GM19351 (cell line): ENCODE results near the gene SERGEF.
"Not testable (repeated sequence)": the region's sequence is repeated elsewhere in the genome, so short reads cannot be mapped to it uniquely, and the experiment has no call there.

ENCODE experiments used
- ATAC-seq: cut with Tn5 transposase; IDR thresholded peaks from one replicate; pipeline ENCODE4 v1.9.1; 2021; ENCODE audit warnings: mild to moderate bottlenecking, moderate library complexity; ENCODE audit not compliant: unreplicated experiment

Gene SERGEF

DNA sequence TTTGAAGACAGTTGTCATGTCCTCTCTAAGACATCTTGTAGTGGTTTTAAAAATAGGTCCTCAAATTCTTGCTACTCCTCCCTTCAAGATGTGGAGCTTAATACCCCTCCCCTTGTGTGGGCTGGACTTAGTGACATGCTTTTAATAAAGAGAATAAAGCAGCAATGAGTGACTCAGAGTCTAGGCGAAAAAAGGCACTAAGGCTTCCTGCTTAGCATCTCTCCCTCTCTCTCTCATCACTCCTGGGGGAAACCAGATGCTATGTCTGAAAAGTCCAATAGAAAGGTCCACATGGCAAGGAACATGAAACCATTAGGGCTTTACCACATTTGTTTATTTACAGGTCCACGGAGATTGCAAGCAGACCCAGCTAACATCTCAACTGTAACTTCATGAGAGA lies 11.7 kb downstream of the SERGEF start:
- ATAC-seq, result no peak

GRCh38 chr11:18000760-18001159 lies 12.1 kb downstream of the SERGEF start:
- no peak for ATAC-seq

GRCh38 chr11:18000128-18000527 lies 12.7 kb downstream of the SERGEF start:
- ATAC-seq, result not testable (repeated sequence)

DNA sequence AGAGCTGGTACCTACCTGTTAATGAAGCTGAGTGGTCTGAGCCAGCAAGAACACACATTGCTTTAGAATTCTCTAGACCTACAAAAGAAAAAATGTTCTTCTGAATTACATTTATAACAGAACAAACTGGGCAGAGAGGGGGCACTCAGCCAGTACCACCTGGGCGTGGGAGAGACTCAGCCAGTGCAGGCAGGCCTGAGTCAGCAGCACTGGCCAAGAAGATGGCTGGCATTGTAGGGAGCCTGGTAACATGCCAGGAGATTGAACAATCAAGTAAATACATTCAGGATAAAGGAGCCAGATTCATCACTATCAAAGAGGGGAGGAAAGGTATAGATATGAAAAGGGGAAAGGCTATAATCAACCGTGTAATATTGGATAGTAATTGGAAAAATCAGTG lies 19.9 kb downstream of the SERGEF start:
- no peak for ATAC-seq

GRCh38 chr11:17991783-17992433 lies 20.9 kb downstream of the SERGEF start:
- ATAC-seq, result peak; percentile 95

- no peak for ATAC-seq
Measured at GRCh38 chr11:17989306-17989705, 23.5 kb downstream of the SERGEF start.

DNA sequence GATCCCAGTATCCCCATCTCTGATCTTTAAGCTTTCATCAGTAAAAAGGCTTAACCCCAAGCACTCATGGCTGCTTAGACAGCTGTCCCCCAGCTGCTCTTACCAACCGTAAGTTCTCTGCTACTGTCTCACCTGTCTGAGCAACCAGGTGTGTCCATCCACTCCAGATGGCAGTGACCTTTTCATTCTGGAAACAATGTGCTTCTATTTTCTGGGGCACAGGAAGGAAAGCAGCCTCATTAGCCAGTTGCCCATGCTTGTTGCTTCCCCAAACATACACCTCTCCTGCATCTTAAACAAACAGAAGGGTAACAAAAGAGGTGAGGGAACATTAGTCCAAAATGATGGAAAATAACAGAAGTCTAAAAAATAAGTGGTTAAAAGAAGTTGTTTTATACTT lies 24.4 kb downstream of the SERGEF start:
- ATAC-seq, result no peak

DNA sequence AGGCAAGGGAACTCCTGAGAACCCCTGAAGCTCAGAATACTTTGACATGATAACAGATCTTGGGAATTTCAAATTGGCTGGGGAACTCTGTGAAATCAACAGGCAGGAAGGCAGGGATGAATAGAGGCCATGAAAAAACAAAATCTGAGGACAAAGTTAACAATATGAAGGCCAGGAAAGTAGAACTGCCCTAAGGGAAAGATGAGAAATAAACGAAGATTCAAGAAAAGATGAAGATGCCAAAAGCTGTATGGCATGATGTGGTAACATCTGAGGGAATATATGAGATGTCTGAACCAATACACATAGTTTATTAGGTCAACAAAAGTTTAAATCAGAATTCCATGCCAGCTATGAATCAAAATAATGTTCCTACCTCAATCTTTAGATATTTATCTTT lies 25.0 kb downstream of the SERGEF start:
- no peak for ATAC-seq

DNA sequence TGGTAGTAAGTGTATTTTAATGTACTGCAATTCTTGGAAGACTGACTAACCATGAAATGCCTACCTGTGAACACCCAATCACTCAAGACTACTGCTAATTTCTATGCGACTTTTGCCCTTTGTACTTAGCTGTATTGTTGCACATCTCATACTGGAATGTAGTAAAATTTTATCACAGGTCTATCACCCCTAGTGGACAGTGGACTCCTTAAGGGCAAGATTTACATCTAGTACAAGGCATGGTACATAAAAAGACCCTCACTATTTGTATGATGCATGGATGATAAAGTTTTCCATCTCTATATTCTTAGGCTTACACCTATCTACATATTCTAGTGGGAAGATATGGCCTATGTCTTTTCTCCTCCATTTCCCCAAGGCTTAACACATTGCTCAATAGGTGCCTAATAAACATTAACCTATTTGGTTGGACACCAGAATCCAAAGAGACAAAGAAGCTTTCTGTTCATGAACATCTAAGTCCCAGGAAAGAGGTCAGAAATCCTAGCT lies 26.1 kb downstream of the SERGEF start:
- no peak for ATAC-seq

DNA sequence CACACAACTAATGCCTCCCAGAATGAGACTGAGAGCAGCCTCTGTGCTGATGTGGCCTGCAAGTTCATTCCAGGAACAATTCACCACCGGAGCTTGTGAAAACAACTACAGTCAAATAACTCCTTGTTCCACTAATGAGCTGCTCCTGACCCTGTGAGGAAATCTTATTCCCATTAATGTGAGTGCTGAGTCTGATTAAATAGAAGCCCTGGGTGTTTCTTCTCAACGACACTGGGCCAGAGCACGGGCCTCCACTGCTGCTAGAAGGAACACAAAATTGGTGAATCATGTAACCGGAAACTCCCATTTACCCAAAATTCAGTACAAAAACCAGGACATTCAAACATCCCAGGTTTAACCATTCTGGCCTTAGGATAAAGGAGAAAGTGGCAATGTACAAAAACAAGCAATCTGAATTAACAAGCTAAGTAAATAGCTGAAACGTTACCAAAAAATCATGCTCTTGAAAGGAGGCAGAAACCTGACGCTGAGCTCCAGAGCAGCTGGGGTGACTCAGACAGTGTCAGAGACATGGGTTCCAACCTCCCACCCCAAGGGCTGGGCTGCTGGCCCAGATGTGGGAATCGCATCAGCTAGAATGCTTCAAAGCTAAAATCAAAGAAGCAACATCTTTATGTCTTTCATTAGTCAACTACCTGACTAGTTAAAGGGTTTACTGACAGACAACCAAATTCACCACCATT lies 26.7 kb downstream of the SERGEF start:
- ATAC-seq, result no peak

- ATAC-seq, result no peak
Measured at GRCh38 chr11:17985517-17985916, 27.3 kb downstream of the SERGEF start.

- no peak for ATAC-seq
Measured at GRCh38 chr11:17983569-17983968, 29.3 kb downstream of the SERGEF start.

- peak; percentile 48 for ATAC-seq
Measured at GRCh38 chr11:17979770-17980371, 33.0 kb downstream of the SERGEF start.

GRCh38 chr11:17978553-17979287 lies 34.1 kb downstream of the SERGEF start:
- peak; percentile 73 for ATAC-seq

- no peak for ATAC-seq
Measured at GRCh38 chr11:17976651-17977050, 36.2 kb downstream of the SERGEF start.

GRCh38 chr11:17974246-17974645 lies 38.6 kb downstream of the SERGEF start:
- no peak for ATAC-seq

GRCh38 chr11:17972987-17973386 lies 39.9 kb downstream of the SERGEF start:
- ATAC-seq, result no peak

- no peak for ATAC-seq
Measured at GRCh38 chr11:17968206-17968605, 44.6 kb downstream of the SERGEF start.

- no peak for ATAC-seq
Measured at GRCh38 chr11:17967661-17968060, 45.2 kb downstream of the SERGEF start.

GRCh38 chr11:17960091-17960490 lies 52.8 kb downstream of the SERGEF start:
- no peak for ATAC-seq

GRCh38 chr11:17958446-17958845 lies 54.4 kb downstream of the SERGEF start:
- ATAC-seq, result no peak
